GM19351 (cell line): ENCODE results near the gene SMOC2.
"Not testable (repeated sequence)": the region's sequence is repeated elsewhere in the genome, so short reads cannot be mapped to it uniquely, and the experiment has no call there.

Source experiments
- ATAC-seq: cut with Tn5 transposase; IDR thresholded peaks from one replicate; pipeline ENCODE4 v1.9.1; 2021; ENCODE audit warnings: mild to moderate bottlenecking, moderate library complexity; ENCODE audit not compliant: unreplicated experiment

Gene SMOC2

DNA sequence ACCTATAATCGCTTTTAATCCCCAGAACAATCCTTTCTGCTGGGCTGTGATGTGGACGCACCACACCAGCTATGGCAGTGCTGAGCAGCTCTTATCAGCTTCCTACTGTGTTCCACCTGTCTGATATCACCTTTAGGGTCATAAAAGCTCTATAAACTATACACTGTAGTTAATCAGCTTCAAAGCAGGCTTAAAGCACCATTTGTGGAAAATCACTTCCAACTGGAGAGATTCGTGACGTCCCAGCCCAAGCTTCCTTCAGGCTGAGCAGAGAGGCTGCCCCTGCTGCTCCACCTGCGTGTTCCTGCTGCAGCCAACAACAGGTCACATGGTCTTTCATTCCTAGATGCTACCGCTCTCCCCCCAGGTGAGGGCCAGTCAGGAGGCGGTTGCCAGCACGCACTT is 156.5 kb downstream of the SMOC2 start:
- ATAC-seq: no peak

DNA sequence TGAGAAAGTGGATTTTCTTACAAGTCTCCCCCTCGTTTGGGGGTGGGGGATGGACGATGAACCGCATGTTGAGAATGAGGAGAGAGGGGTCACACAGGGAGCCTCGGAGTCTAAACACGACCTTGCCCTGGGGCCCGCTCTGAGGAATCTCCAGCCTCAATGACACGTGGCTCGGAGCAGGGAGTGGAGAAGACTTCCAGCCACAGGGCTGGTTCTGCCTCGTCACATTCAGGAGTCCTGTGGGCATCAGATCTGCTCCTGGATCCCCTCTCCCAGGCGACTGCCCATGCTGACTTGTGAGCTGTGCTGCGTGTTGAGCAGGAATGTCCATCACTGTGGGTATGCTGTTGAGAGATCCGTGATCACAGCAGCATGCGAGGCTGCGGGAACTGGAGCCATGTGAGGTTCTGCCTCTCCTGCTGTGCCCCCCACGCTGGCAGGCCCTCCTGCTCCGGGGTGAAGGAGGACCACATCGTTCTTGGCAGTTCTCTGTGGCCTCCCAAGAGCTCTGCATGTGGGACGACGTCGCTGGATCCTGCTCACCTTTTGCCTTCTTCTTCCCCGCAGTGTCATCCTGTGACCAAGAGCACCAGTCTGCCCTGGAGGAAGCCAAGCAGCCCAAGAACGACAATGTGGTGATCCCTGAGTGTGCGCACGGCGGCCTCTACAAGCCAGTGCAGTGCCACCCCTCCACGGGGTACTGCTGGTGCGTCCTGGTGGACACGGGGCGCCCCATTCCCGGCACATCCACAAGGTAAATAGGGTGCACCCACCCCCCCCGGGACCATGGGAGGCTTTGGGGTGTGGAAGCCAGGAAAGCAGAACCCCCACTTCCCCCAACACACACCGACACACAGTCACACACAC is 157.5 kb downstream of the SMOC2 start:
- ATAC-seq: no peak

DNA sequence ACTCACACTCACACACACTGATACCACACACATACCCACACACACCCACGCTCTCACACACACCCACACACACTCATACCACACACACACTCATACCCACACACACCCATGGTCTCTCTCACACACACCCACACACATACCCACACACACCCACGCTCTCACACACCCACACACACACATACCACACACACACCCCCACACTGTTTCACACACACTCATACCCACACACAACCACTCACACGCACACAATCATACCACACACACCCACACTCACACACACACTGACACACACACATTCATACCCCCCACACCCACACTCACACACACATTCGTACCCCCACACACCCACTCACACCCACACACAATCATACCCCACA is 158.1 kb downstream of the SMOC2 start:
- ATAC-seq: no peak

DNA sequence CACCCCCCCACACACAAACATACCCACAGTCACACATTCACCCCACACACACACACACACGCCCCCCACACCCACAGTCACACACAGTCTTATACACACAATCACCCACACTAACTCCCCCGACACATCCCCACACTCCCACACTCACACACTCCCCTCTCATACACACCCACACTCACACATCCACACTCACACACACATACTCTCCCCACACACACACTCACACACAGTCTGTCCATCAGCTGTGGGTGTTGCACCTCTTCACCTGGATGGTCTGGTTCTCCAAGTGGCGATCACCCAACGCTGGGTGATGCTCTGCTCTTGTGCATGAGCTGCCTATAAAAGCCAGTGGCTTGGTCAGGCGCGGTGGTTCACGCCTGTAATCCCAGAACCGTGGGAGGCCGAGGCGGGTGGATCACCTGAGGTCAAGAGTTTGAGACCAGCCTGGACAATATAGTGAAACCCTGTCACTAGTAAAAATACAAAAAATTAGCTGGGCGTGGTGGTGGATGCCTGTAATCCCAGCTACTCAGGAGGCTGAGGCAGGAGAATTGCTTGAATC is 158.9 kb downstream of the SMOC2 start:
- no peak for ATAC-seq

DNA sequence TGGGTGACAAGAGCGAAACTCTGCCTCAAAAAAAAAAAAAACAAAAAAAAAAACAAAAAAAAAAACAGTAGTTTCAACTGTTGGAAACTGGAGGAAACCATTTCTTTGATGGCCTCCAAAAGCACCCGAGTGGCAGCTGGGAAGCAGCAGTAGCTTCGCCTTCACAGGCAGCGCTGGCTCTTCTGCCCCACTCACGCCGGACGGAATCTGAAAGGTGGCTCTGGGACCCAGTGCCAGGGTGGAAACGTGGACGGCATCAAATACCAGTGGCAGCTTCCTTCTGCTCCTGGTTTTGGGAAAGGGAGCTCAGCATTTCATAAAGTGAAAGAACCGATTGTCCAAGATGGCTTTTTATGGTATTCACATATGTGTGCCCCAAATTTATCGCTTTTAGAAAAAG is 159.4 kb downstream of the SMOC2 start:
- ATAC-seq: no peak

DNA sequence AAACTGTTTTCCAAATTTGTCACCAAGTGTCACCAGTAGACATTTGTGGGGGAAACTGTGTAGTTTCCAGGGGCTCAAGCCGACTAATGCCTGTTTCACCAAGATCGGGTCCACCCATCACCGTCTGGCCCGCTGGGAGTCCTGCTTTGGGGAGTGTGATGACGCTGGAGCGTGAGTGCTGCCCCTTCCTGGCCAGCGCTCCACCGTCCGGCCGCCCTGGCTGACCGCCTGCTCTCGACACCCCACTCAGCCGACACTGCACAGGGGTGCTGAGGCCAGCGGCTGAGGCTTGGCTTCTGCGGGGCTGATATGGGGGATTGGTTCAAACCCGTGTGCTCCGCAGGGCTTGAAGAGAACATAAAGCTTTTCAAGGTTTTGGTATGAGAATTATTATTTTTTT is 160.1 kb downstream of the SMOC2 start:
- ATAC-seq: no peak

GRCh38 chr6:168601546-168601945 is 160.6 kb downstream of the SMOC2 start:
- no peak for ATAC-seq

DNA sequence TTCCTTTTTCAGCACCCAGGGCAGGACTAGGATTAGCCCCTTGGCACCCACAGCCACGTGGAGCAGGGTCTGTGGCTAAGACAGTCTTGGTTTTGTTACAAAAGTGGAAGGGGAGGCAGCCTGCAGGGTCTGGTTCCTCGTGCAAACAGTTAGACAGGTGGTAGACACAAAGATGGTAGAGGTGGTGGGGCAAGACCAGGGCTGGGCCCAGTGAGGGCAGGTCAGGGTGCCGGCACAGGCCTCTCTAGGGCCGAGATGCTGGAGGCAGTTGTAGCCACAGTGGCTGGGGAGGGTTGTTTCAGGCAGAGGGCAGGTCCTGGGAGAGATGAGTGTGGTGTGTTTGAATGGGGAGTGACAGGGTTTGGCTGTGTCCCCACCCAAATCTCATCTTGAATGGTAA is 161.6 kb downstream of the SMOC2 start:
- no peak for ATAC-seq

GRCh38 chr6:168603234-168603633 is 162.2 kb downstream of the SMOC2 start:
- ATAC-seq: no peak

DNA sequence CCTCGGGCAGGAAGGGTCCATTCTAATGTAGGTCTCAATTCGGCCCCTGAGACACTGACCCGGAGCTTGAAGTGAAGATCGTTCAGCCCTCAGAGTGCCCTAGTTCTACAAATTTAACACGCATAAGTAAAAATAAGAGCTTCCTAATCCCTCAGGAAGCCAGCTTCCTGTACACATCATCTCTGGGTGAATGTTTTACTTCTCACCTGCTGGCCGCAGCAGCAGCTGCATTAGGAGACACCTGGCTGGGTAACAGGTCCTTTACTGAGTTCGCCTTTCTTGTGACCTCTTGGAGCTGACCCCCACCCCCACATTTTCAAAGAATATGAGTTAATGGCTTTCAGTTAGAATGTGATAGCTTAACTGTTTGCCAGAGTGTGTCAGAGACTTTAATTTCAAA is 165.0 kb downstream of the SMOC2 start:
- ATAC-seq: no peak

- ATAC-seq: no peak
Measured at GRCh38 chr6:168606722-168607121, 165.7 kb downstream of the SMOC2 start.

- no peak for ATAC-seq
Measured at GRCh38 chr6:168607272-168608112, 166.5 kb downstream of the SMOC2 start.

DNA sequence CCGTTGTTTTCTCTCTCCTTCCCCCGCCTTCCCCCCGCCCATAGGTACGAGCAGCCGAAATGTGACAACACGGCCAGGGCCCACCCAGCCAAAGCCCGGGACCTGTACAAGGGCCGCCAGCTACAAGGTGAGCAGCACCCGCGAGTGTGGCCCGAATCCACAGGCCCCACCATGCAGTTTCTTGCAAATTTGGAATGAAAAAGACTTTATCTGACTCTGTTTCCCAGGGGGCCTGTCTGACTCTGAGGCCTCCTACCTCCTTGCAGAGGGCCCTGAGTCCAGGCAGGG is 167.1 kb downstream of the SMOC2 start:
- no peak for ATAC-seq

DNA sequence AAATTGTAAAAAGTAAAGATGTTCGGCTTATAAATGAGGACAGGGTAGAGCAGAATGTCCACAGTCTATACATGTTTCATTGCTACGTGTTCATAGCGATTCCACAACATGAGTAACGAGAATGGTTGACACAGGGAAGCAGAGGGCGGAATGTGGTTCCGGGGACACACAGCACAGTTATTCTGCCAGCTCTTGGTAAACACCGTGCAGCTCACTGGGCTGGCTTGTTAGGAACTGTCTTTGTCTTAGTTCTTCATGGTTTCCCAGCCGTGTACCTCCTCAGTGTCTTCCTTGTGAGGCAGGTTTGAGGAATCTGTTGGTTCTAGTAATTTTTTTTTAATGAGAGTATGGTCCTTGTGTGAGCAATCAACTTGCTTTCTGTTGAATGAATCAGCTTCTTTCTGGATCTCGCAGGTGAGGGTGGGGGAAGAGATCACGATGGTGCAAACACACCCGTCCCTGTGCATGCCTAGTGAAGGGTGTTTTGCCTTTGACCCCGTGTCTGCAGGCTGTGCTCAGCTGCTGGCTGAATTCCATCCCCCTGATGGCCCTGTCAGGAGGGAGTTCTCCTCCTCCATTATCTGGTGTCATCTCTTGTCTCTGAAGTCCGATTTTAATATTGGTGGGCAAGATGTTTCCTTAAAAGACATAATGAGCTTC is 168.2 kb downstream of the SMOC2 start:
- no peak for ATAC-seq

DNA sequence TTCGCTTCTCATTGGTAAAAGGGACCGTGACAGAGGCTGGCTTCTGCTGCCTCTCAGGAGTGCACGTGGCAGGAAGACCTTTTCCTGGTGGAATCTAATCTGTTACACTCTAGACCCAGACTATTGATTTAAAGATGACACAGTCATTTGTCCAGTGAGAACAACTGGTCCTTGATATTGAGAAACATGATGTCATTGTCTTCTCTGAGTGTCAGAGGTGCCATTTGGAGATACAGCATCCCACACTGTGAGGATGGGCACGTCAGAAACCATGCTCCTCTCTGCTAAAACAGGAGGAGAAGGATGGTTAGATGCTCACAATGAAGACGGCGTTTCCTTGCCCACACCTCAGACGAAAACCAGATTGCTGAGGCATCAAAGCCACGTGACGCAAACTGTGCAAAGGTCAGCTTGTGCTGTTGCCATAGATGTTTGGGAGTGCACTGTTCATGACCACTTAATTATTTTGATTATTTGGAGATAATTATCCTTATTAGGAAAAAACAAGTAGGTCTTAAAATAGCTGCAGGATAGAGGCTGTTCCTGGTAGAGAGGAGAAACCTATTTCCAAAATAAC is 169.0 kb downstream of the SMOC2 start:
- ATAC-seq: no peak

DNA sequence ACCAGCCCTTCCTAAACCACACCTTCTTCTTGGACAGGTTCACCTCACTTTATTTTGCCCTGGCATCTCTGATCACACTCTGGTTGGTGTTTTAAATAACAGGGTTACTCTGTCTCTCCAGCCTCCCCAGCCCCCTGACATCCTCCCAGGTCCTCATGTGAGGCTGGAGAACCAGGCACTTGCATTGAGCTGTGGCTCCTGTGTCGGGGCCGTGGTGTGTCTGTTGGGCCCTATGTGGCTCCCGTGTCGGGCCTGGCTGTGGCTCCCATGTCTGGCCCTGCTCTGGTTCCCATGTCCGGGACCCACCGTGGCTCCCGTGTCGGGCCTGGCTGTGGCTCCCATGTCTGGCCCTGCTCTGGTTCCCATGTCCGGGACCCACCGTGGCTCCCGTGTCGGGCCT is 170.0 kb downstream of the SMOC2 start:
- ATAC-seq: not testable (repeated sequence)

- no peak for ATAC-seq
Measured at GRCh38 chr6:168611691-168612090, 170.7 kb downstream of the SMOC2 start.

GRCh38 chr6:168612586-168612985 is 171.6 kb downstream of the SMOC2 start:
- no peak for ATAC-seq

DNA sequence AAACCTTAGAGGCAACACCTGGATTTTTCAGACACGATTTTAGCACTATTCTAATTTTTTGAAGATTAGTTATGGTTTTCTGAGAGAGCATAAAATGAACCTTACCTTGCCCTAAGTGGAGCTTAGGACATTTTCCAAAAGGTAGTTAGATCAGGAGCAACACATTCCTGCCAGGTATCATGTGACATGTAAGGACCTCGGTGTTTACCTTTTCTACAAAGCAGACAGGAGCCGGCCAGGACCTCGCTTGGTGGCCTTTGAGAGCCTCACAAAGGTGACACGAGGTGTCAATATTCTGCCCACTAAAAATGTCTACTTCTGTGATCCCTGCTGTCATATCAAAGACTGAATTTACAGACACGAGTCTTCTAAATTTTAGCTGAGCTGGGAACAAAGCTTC is 174.9 kb downstream of the SMOC2 start:
- no peak for ATAC-seq

- no peak for ATAC-seq
Measured at GRCh38 chr6:168616816-168617765, 176.1 kb downstream of the SMOC2 start.
